Esophagus muscularis mucosa (tissue), 4 donors: ENCODE measurements around the gene PITRM1. TPM values are rescaled to one million over a fixed set of nuclear protein-coding genes. Genes with fewer than 3 reads are reported as not detected.

Experiments
- DNase-seq: peaks from one replicate; pipeline ENCODE4 v3.0.0-alpha.2; 2017; ENCODE audit errors: extremely low spot score
- H3K27ac ChIP-seq, 4 donors: fragments of 200-600 bp; sonication (generic); replicated peaks in 1 of 4; 1 replicate in 3 of 4; 2 replicates in 1 of 4; pipeline ENCODE4 v1.5.1; 2016 to 2019; ENCODE audit warnings: mild to moderate bottlenecking in 1 of 4
- H3K27me3 ChIP-seq, 4 donors: fragments of 200-600 bp; sonication (generic); one replicate each; pipeline versions ENCODE4 v1.5.1 to v1.6.0; 2016 to 2019
- H3K36me3 ChIP-seq, 4 donors: fragments of 200-600 bp; sonication (generic); one replicate each; pipeline ENCODE4 v1.5.1; 2016 to 2019
- H3K4me1 ChIP-seq, 4 donors: fragments of 200-600 bp; sonication (generic); one replicate each; pipeline ENCODE4 v1.5.1; 2016 to 2019
- H3K4me3 ChIP-seq, 4 donors: fragments of 200-600 bp; sonication (generic); 1 replicate in 2 of 4; 2 replicates in 2 of 4; pipeline ENCODE4 v1.5.1; 2016 to 2019; ENCODE audit warnings: mild to moderate bottlenecking in 4 of 4, moderate library complexity in 1 of 4
- H3K9me3 ChIP-seq, 4 donors: fragments of 200-600 bp; sonication (generic); 1 replicate in 3 of 4; 2 replicates in 1 of 4; pipeline ENCODE4 v1.5.1; 2016 to 2019
- CTCF ChIP-seq, 3 experiments: fragments of 200-600 bp in 2 of 3; fragments of 450-650 bp in 1 of 3; sonication (generic) in 2 of 3; IDR thresholded peaks; one replicate each; pipeline ENCODE4 v1.5.1; 2017 to 2019; ENCODE audit warnings: antibody characterized with exemption in 3 of 3, mild to moderate bottlenecking in 2 of 3, moderate library complexity in 1 of 3
- EP300 ChIP-seq: sonication (generic); formaldehyde crosslinking; IDR thresholded peaks from one replicate; pipeline ENCODE4 v1.6.1; 2017; ENCODE audit warnings: antibody characterized with exemption
- POLR2A ChIP-seq: fragments of 450-650 bp; IDR thresholded peaks from one replicate; pipeline ENCODE4 v1.6.1; 2017; ENCODE audit warnings: antibody characterized with exemption, moderate library complexity, mild to moderate bottlenecking, low read depth
- POLR2AphosphoS5 ChIP-seq, 2 donors: sonication (generic); formaldehyde crosslinking; IDR thresholded peaks; one replicate each; pipeline ENCODE4 v1.6.1; 2017; ENCODE audit warnings: antibody characterized with exemption in 2 of 2
- WGBS: methylation state at CpG from one replicate; pipeline ENCODE4 v1.1.5; 2018; 5-methylcytosine and 5-hydroxymethylcytosine counted together
- intact Hi-C: fragments of 100-400 bp; cut with DNase I; formaldehyde crosslinking; loops from one replicate; pipeline ENCODE4 v1.15.1; 2023
- total RNA-seq, 4 donors: library from RNA; depleted of rRNA; stranded (reverse); fragments of >200 nt; gene quantifications; one replicate each; pipeline versions ENCODE4 v1.1.0 to v1.2.1, GENCODE V29; 2016

The PITRM1 gene
- total RNA-seq, 4 donors from 2014 or later: 75.5 to 103 (median 84.9) TPM

- intact Hi-C loops: no loop called here
- no peak for TF ChIP-seq CTCF (IDR thresholded peaks at IDR 0.05)
- TF ChIP-seq POLR2A: no peak
- TF ChIP-seq POLR2AphosphoS5 (IDR thresholded peaks at IDR 0.05): no peak
- no peak for TF ChIP-seq EP300
- Histone ChIP-seq H3K27ac (no peak overlapping the region), H3K9me3 (no peaks in the 10 kb centered on the region), H3K27me3 (no peaks in the 10 kb centered on the region), H3K4me1 (peaks cover 9 to 29% (median 25%) of the 10 kb centered on the region in 4 donors), H3K36me3 (peaks cover 51 to 54% (median 53%) of the 10 kb centered on the region in 4 donors), H3K4me3 (no peak overlapping the region)
- no peak for DNase-seq
- 83% methylated on average over 9 of the region's 10 CpGs for WGBS
These were observed 2.9 kb downstream of the PITRM1 start for GRCh38 chr10:3169673-3170072.

GRCh38 chr10:3169271-3169670 is 3.3 kb downstream of the PITRM1 start:
- no peak for TF ChIP-seq POLR2AphosphoS5 (IDR thresholded peaks at IDR 0.05)
- TF ChIP-seq CTCF (IDR thresholded peaks at IDR 0.05): no peak
- TF ChIP-seq POLR2A: no peak
- no peak for TF ChIP-seq EP300
- H3K4me3 ChIP-seq: no peak overlapping the region
- DNase-seq: no peak
- intact Hi-C loops: no loop called here
- H3K4me1 ChIP-seq: peaks cover 9 to 29% (median 25%) of the 10 kb centered on the region in 4 donors
- H3K27ac ChIP-seq: no peak overlapping the region
- peaks cover 55 to 58% (median 57%) of the 10 kb centered on the region in 4 donors for H3K36me3 ChIP-seq
- WGBS: 90% methylated on average over 10 of the region's 10 CpGs
- H3K9me3 ChIP-seq: no peaks in the 10 kb centered on the region
- H3K27me3 ChIP-seq: no peaks in the 10 kb centered on the region

- Histone ChIP-seq H3K27me3 (no peaks in the 10 kb centered on the region), H3K4me1 (peaks cover 9 to 23% (median 16%) of the 10 kb centered on the region in 4 donors), H3K27ac (no peak overlapping the region), H3K4me3 (no peak overlapping the region), H3K9me3 (no peaks in the 10 kb centered on the region), H3K36me3 (peaks cover 56 to 73% (median 72%) of the 10 kb centered on the region in 4 donors)
- DNase-seq: no peak
- TF ChIP-seq CTCF (IDR thresholded peaks at IDR 0.05) (no peak), POLR2A (no peak), EP300 (no peak), POLR2AphosphoS5 (IDR thresholded peaks at IDR 0.05) (no peak)
- intact Hi-C loops: no loop called here
- WGBS: 93% methylated on average over 19 of the region's 21 CpGs
These were observed 4.8 kb downstream of the PITRM1 start for GRCh38 chr10:3167611-3168330.

- no peak overlapping the region for H3K4me3 ChIP-seq
- intact Hi-C loops: no loop called here
- no peak for DNase-seq
- peaks cover 7 to 20% (median 14%) of the 10 kb centered on the region in 4 donors for H3K4me1 ChIP-seq
- no peaks in the 10 kb centered on the region for H3K9me3 ChIP-seq
- TF ChIP-seq EP300 (no peak), POLR2AphosphoS5 (IDR thresholded peaks at IDR 0.05) (no peak), POLR2A (no peak), CTCF (IDR thresholded peaks at IDR 0.05) (no peak)
- H3K36me3 ChIP-seq: peaks cover 60 to 84% (median 83%) of the 10 kb centered on the region in 4 donors
- 93% methylated on average over 10 of the region's 10 CpGs for WGBS
- no peaks in the 10 kb centered on the region for H3K27me3 ChIP-seq
- no peak overlapping the region for H3K27ac ChIP-seq
These were observed 5.9 kb downstream of the PITRM1 start for GRCh38 chr10:3166496-3167290.
